Measurements from ENCODE around the gene PATE3.

GRCh38 chr11:125807909-125808308 lies 20.0 kb downstream of the PATE3 start:
- TF ChIP-seq CTCF (conservative IDR thresholded peaks at IDR 0.05) (no peak), ZFX (IDR thresholded peaks at IDR 0.05) (no peak)

All from C4-2B (cell line).